ENCODE measurements around the gene ADNP.

DNA sequence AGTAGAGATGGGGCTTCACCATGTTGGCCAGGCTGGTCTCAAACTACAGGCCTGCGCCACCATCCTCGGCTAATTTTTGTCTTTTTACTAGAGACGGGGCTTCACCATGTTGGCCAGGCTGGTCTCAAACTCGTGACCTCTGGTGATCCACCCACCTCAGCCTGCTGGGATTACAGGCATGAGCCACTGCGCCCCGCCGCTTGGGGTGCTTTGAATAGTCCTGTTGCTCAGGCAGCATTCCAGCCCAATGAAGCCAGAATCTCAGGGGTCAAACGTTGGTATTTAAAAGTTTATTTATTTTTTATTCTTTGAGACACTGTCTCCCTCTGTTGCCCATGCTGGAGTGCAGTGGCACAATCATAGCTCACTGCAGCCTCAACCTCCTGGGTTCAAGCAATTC, 38.7 kb upstream of the ADNP start:
- TF ChIP-seq EP300 (IDR thresholded peaks at IDR 0.05; ENCODE audit: borderline replicate concordance) (no peak), TCF12 (IDR thresholded peaks at IDR 0.05; ENCODE audit: low read depth) (no peak), EGR1 (IDR thresholded peaks at IDR 0.05) (no peak), CEBPB (IDR thresholded peaks at IDR 0.05) (no peak), TAF1 (IDR thresholded peaks at IDR 0.05; ENCODE audit: low read depth) (no peak), TEAD4 (IDR thresholded peaks at IDR 0.05) (no peak), ZBTB7A (IDR thresholded peaks at IDR 0.05; ENCODE audit: low read depth) (no peak), NFIC (IDR thresholded peaks at IDR 0.05) (no peak), CREB1 (IDR thresholded peaks at IDR 0.05; ENCODE audit: low read depth) (no peak)
- TF ChIP-seq, protein P1, sequence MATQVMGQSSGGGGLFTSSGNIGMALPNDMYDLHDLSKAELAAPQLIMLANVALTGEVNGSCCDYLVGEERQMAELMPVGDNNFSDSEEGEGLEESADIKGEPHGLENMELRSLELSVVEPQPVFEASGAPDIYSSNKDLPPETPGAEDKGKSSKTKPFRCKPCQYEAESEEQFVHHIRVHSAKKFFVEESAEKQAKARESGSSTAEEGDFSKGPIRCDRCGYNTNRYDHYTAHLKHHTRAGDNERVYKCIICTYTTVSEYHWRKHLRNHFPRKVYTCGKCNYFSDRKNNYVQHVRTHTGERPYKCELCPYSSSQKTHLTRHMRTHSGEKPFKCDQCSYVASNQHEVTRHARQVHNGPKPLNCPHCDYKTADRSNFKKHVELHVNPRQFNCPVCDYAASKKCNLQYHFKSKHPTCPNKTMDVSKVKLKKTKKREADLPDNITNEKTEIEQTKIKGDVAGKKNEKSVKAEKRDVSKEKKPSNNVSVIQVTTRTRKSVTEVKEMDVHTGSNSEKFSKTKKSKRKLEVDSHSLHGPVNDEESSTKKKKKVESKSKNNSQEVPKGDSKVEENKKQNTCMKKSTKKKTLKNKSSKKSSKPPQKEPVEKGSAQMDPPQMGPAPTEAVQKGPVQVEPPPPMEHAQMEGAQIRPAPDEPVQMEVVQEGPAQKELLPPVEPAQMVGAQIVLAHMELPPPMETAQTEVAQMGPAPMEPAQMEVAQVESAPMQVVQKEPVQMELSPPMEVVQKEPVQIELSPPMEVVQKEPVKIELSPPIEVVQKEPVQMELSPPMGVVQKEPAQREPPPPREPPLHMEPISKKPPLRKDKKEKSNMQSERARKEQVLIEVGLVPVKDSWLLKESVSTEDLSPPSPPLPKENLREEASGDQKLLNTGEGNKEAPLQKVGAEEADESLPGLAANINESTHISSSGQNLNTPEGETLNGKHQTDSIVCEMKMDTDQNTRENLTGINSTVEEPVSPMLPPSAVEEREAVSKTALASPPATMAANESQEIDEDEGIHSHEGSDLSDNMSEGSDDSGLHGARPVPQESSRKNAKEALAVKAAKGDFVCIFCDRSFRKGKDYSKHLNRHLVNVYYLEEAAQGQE (IDR thresholded peaks at IDR 0.05; ENCODE audit: low read depth): no peak
- TF ChIP-seq, protein P2, sequence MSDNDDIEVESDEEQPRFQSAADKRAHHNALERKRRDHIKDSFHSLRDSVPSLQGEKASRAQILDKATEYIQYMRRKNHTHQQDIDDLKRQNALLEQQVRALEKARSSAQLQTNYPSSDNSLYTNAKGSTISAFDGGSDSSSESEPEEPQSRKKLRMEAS (IDR thresholded peaks at IDR 0.05): no peak
- TF ChIP-seq, protein P3, sequence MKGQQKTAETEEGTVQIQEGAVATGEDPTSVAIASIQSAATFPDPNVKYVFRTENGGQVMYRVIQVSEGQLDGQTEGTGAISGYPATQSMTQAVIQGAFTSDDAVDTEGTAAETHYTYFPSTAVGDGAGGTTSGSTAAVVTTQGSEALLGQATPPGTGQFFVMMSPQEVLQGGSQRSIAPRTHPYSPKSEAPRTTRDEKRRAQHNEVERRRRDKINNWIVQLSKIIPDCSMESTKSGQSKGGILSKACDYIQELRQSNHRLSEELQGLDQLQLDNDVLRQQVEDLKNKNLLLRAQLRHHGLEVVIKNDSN (IDR thresholded peaks at IDR 0.05): no peak

Measured in Ishikawa (cell line).